Peyer's patch (tissue), 4 donors: ENCODE results near the gene DNAJB14.

Experiments used
- CTCF ChIP-seq, 6 experiments: fragments of 450-650 bp in 4 of 6; fragments of 200-600 bp in 2 of 6; sonication (generic) in 1 of 6; IDR thresholded peaks; one replicate each; pipeline ENCODE4 v1.5.1; 2017 to 2019; ENCODE audit warnings: antibody characterized with exemption in 6 of 6, mild to moderate bottlenecking in 3 of 6, moderate library complexity in 1 of 6
- POLR2A ChIP-seq, 2 donors: fragments of 450-650 bp; IDR thresholded peaks; one replicate each; pipeline ENCODE4 v1.5.1; 2017; ENCODE audit warnings: antibody characterized with exemption in 2 of 2, mild to moderate bottlenecking in 2 of 2, moderate library complexity in 2 of 2

- TF ChIP-seq CTCF (IDR thresholded peaks at IDR 0.05) (no peak), POLR2A (IDR thresholded peaks at IDR 0.05) (no peak)
Measured at GRCh38 chr4:99986792-99987191, 40.4 kb upstream of the DNAJB14 start.
